NK-92 (cell line): ENCODE data around the gene PARD6G.
"Not testable (repeated sequence)": the region's sequence is repeated elsewhere in the genome, so short reads cannot be mapped to it uniquely, and the experiment has no call there.

Source experiments
- DNase-seq: peaks from one replicate; lab custom pipeline; 2025; ENCODE audit not compliant: unreplicated experiment; lab: John Stamatoyannopoulos, UW

The PARD6G gene

GRCh38 chr18:80172056-80172455, 75.3 kb downstream of the PARD6G start:
- DNase-seq = no peak

- no peak for DNase-seq
Observed at GRCh38 chr18:80171054-80171872, 76.1 kb downstream of the PARD6G start.

GRCh38 chr18:80170395-80171053, 76.8 kb downstream of the PARD6G start:
- DNase-seq = no peak

GRCh38 chr18:80169607-80170006, 77.7 kb downstream of the PARD6G start:
- no peak for DNase-seq

- no peak for DNase-seq
Observed at GRCh38 chr18:80168982-80169381, 78.3 kb downstream of the PARD6G start.

GRCh38 chr18:80168346-80168745, 79.0 kb downstream of the PARD6G start:
- no peak for DNase-seq

GRCh38 chr18:80167931-80168330, 79.4 kb downstream of the PARD6G start:
- no peak for DNase-seq

- no peak for DNase-seq
Observed at GRCh38 chr18:80167331-80167730, 80.0 kb downstream of the PARD6G start.

- DNase-seq = no peak
Observed at GRCh38 chr18:80166725-80167124, 80.6 kb downstream of the PARD6G start.

GRCh38 chr18:80166240-80166639, 81.1 kb downstream of the PARD6G start:
- DNase-seq = no peak

GRCh38 chr18:80164727-80165355, 82.5 kb downstream of the PARD6G start:
- not testable (repeated sequence) for DNase-seq

- DNase-seq = no peak
Observed at GRCh38 chr18:80163183-80163582, 84.1 kb downstream of the PARD6G start.

GRCh38 chr18:80161781-80162417, 85.4 kb downstream of the PARD6G start:
- no peak for DNase-seq

GRCh38 chr18:80159713-80160636, 87.3 kb downstream of the PARD6G start:
- DNase-seq = no peak

- DNase-seq = no peak
Observed at GRCh38 chr18:80158365-80158764, 88.9 kb downstream of the PARD6G start.

- DNase-seq = no peak
Observed at GRCh38 chr18:80157708-80158343, 89.5 kb downstream of the PARD6G start.

GRCh38 chr18:80154293-80154692, 93.0 kb downstream of the PARD6G start:
- DNase-seq = no peak

- DNase-seq = no peak
Observed at GRCh38 chr18:80149667-80150066, 97.6 kb downstream of the PARD6G start.

- DNase-seq = no peak
Observed at GRCh38 chr18:80148326-80149199, 98.8 kb downstream of the PARD6G start.
